ENCODE data around the gene PEX11B.

GRCh38 chr1:145944532-145944931, 26.0 kb upstream of the PEX11B start:
- TF ChIP-seq ZNF544 (tag by site-specific recombination; IDR thresholded peaks at IDR 0.05): no peak
- no peak for TF ChIP-seq CTCF (tag by site-specific recombination; IDR thresholded peaks at IDR 0.05)
- TF ChIP-seq ZFP41 (tag by site-specific recombination; IDR thresholded peaks at IDR 0.05; ENCODE audit: borderline replicate concordance): no peak
- no peak for TF ChIP-seq ZNF792 (tag by site-specific recombination; IDR thresholded peaks at IDR 0.05)
- no peak for TF ChIP-seq ZNF629 (tag by site-specific recombination; IDR thresholded peaks at IDR 0.05)
- TF ChIP-seq ZNF664 (tag by site-specific recombination; IDR thresholded peaks at IDR 0.05): no peak

All from HEK293 (cell line).